CD4-positive, alpha-beta T cell (primary cell): ENCODE data around the gene EFCAB14. TPM values are rescaled to one million over a fixed set of nuclear protein-coding genes. Genes with fewer than 3 reads are reported as not detected.

Experiments used
- ATAC-seq: fragments of 200-7000 bp; cut with Tn5 transposase; one replicate; pipeline ENCODE4 v1.10.0; 2022; ENCODE audit warnings: mild to moderate bottlenecking; ENCODE audit not compliant: poor library complexity
- CTCF ChIA-PET: fragments of 350-600 bp; sonication (Branson Sonifier 250); formaldehyde crosslinking; loops from one replicate; lab custom pipeline; 2021; ENCODE audit warnings: antibody characterized with exemption, inconsistent platforms; lab: Charles Lee
- POLR2A ChIA-PET: fragments of 350-600 bp; sonication (Branson Sonifier 250); formaldehyde crosslinking; loops from one replicate; lab custom pipeline; 2021; ENCODE audit warnings: antibody characterized with exemption, inconsistent platforms; lab: Charles Lee
- DNase-seq, 14 experiments: peaks; one replicate each; pipeline ENCODE4 v3.0.0-alpha.2; 2013 to 2020; ENCODE audit warnings: mixed read lengths in 2 of 14
- H3K27ac ChIP-seq, 2 donors: one replicate each; pipeline versions ENCODE4 v1.5.1 to v1.7.0; 2013; ENCODE audit warnings: low read length in 2 of 2, low read depth in 1 of 2, mild to moderate bottlenecking in 1 of 2
- H3K27me3 ChIP-seq, 2 experiments: 1 replicate in 1 of 2; 2 replicates in 1 of 2; pipeline versions ENCODE4 v1.6.1 to v1.7.0; 2013; ENCODE audit warnings: low read length in 2 of 2, control low read depth in 1 of 2, mild to moderate bottlenecking in 1 of 2, moderate library complexity in 1 of 2; ENCODE audit not compliant: insufficient read depth in 2 of 2, control insufficient read depth in 1 of 2
- H3K36me3 ChIP-seq: one replicate; pipeline ENCODE4 v1.6.1; 2013; ENCODE audit warnings: low read length, control low read depth; ENCODE audit not compliant: insufficient read depth
- H3K4me1 ChIP-seq: one replicate; pipeline ENCODE4 v1.6.1; 2013; ENCODE audit warnings: low read length, control low read depth; ENCODE audit not compliant: insufficient read depth
- H3K4me3 ChIP-seq: one replicate; pipeline ENCODE4 v1.5.1; 2013; ENCODE audit warnings: mild to moderate bottlenecking, low read length, moderate library complexity
- H3K9me3 ChIP-seq, 2 experiments: 1 replicate in 1 of 2; 2 replicates in 1 of 2; pipeline versions ENCODE4 v1.6.1 to v1.7.0; 2013; ENCODE audit warnings: low read length in 2 of 2, mild to moderate bottlenecking in 2 of 2, control low read depth in 1 of 2, moderate library complexity in 1 of 2; ENCODE audit not compliant: control insufficient read depth in 1 of 2, insufficient read depth in 1 of 2
- H3K27ac Mint-ChIP-seq: one replicate; pipeline ENCODE4 v1.8.0; 2020; ENCODE audit warnings: mixed read lengths
- H3K27me3 Mint-ChIP-seq: one replicate; pipeline ENCODE4 v1.8.0; 2021; ENCODE audit warnings: mixed read lengths
- H3K36me3 Mint-ChIP-seq: one replicate; pipeline ENCODE4 v1.8.0; 2021; ENCODE audit warnings: low read depth, mixed read lengths
- H3K4me1 Mint-ChIP-seq: one replicate; pipeline ENCODE4 v1.8.0; 2021; ENCODE audit warnings: low read depth, mixed read lengths
- H3K4me3 Mint-ChIP-seq: one replicate; pipeline ENCODE4 v1.8.0; 2020; ENCODE audit warnings: mild to moderate bottlenecking, mixed read lengths
- H3K9me3 Mint-ChIP-seq: one replicate; pipeline ENCODE4 v1.8.0; 2020; ENCODE audit warnings: mixed read lengths
- CTCF ChIP-seq: fragments of 200-600 bp; IDR thresholded peaks from one replicate; pipeline ENCODE4 v1.8.0; 2022; ENCODE audit warnings: antibody characterized with exemption, mild to moderate bottlenecking
- intact Hi-C, 2 experiments: fragments of 100-400 bp; cut with DNase I in 1 of 2; cut with micrococcal nuclease in 1 of 2; formaldehyde crosslinking; loops; one replicate each; pipeline versions ENCODE4 v1.15.1 to v1.9.0; 2023 to 2025; cut with DNase I, micrococcal nuclease
- total RNA-seq, 174 experiments: library from RNA in 2 of 174; stranded (reverse) in 2 of 174; gene quantifications; one replicate each; pipeline ENCODE4 v1.2.3 and lab custom pipeline; 2021 to 2026

Gene EFCAB14
- total RNA-seq, 2 experiments from 2014 or later = 36.8 to 38.3 TPM

- no peak for TF ChIP-seq CTCF
- Histone ChIP-seq H3K4me3 (no peak overlapping the region), H3K9me3 (no peaks in the 10 kb centered on the region), H3K4me1 (peaks cover 2% of the 10 kb centered on the region), H3K36me3 (peaks cover 92% of the 10 kb centered on the region), H3K27me3 (no peaks in the 10 kb centered on the region), H3K27ac (no peak overlapping the region)
- CTCF ChIA-PET = interaction anchor here (0.6 to 0.7 kb wide), 2 partner anchors 31 to 34 kb away, joined by 3 read pairs; no protein-coding TSS in a partner anchor
- ATAC-seq = no peak
- H3K4me1 Mint-ChIP-seq = peaks cover 31% of the 10 kb centered on the region
- no peaks in the 10 kb centered on the region for H3K27me3 Mint-ChIP-seq
- intact Hi-C loops = no loop called here
- H3K4me3 Mint-ChIP-seq = no peak overlapping the region
- no peak overlapping the region for H3K27ac Mint-ChIP-seq
- DNase-seq = no peak
- H3K9me3 Mint-ChIP-seq = no peaks in the 10 kb centered on the region
- POLR2A ChIA-PET = interaction anchor here (0.5 to 1.5 kb wide), 3 partner anchors 10 to 448 kb away, joined by 3 to 4 read pairs (median 3); partner anchors contain the start of gene EFCAB14
- peaks cover 93% of the 10 kb centered on the region for H3K36me3 Mint-ChIP-seq
Measured at GRCh38 chr1:46708121-46708520, 10.8 kb downstream of the EFCAB14 start.

GRCh38 chr1:46705408-46705807 is 13.5 kb downstream of the EFCAB14 start:
- H3K9me3 ChIP-seq = no peaks in the 10 kb centered on the region
- POLR2A ChIA-PET = no interaction called here
- DNase-seq = no peak
- CTCF ChIA-PET = no interaction called here
- H3K9me3 Mint-ChIP-seq = no peaks in the 10 kb centered on the region
- peaks cover 89% of the 10 kb centered on the region for H3K36me3 ChIP-seq
- no peak for TF ChIP-seq CTCF
- peaks cover 98% of the 10 kb centered on the region for H3K36me3 Mint-ChIP-seq
- no peak overlapping the region for H3K27ac ChIP-seq
- no peaks in the 10 kb centered on the region for H3K27me3 ChIP-seq
- no peak overlapping the region for H3K4me3 Mint-ChIP-seq
- H3K4me1 Mint-ChIP-seq = peaks cover 36% of the 10 kb centered on the region
- intact Hi-C loops = no loop called here
- no peak overlapping the region for H3K4me3 ChIP-seq
- H3K4me1 ChIP-seq = peaks cover 2% of the 10 kb centered on the region
- no peak for ATAC-seq
- no peaks in the 10 kb centered on the region for H3K27me3 Mint-ChIP-seq
- H3K27ac Mint-ChIP-seq = no peak overlapping the region

- intact Hi-C loops = no loop called here
- no peak for DNase-seq
- Histone ChIP-seq H3K27ac (no peak overlapping the region), H3K27me3 (no peaks in the 10 kb centered on the region), H3K36me3 (peaks cover 88% of the 10 kb centered on the region), H3K4me1 (peaks cover 2% of the 10 kb centered on the region), H3K9me3 (no peaks in the 10 kb centered on the region), H3K4me3 (no peak overlapping the region)
- H3K9me3 Mint-ChIP-seq = no peaks in the 10 kb centered on the region
- H3K36me3 Mint-ChIP-seq = peaks cover 98% of the 10 kb centered on the region
- TF ChIP-seq CTCF = no peak
- no peak overlapping the region for H3K27ac Mint-ChIP-seq
- no peak overlapping the region for H3K4me3 Mint-ChIP-seq
- ATAC-seq = no peak
- CTCF ChIA-PET = interaction anchor here (0.6 to 0.8 kb wide), 2 partner anchors 8 to 21 kb away, joined by 3 read pairs; no protein-coding TSS in a partner anchor
- H3K4me1 Mint-ChIP-seq = peaks cover 42% of the 10 kb centered on the region
- POLR2A ChIA-PET = interaction anchor here (0.9 to 1.3 kb wide), 2 partner anchors 15 to 401 kb away, joined by 4 read pairs; partner anchors contain the start of gene EFCAB14
- no peaks in the 10 kb centered on the region for H3K27me3 Mint-ChIP-seq
Measured at GRCh38 chr1:46703927-46704641, 14.8 kb downstream of the EFCAB14 start.
